ENCODE measurements around the gene BAIAP3. TPM values are rescaled to one million over a fixed set of nuclear protein-coding genes. Genes with fewer than 3 reads are reported as not detected.

Gene BAIAP3
- total and polyA plus RNA-seq, 10 of the 15 experiments (the other 5 are each of a cell fraction or from before 2014, with no cell fraction given), result 0.03 to 0.56 (median 0.17) TPM; not detected in 3

DNA sequence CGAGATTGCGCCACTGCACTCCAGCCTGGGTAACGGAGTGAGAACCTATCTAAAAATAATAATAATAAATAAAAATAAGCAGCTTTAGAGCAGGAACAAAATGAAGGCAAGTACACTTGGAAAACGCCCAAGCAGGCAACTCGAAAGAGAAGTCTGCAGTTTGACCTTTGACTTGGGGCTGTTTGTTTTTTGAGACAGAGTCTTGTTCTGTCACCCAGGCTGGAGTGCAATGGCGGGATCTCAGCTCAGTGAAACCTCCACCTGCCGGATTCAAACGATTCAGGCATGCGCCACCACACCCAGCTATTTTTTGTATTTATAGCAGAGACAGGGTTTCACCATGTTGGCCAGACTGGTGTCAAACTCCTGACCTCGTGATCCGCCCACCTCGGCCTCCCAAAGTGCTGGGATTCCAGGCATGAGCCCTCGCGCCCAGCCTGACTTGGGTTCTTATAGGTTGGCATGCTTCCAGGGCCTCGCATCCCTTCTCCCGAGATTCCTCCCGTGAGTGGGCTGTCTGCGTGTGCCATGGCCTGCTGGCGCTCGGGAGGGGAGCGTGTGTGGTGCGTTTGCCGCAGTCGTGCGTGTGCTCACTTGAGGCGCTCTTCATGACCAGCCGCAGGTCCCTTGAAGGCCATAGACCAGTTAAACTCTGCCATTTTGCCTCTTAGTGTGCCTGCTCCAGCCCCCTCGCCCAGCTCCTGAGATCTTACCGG is 42.4 kb upstream of the BAIAP3 start (continued):
- TF ChIP-seq, protein P1, sequence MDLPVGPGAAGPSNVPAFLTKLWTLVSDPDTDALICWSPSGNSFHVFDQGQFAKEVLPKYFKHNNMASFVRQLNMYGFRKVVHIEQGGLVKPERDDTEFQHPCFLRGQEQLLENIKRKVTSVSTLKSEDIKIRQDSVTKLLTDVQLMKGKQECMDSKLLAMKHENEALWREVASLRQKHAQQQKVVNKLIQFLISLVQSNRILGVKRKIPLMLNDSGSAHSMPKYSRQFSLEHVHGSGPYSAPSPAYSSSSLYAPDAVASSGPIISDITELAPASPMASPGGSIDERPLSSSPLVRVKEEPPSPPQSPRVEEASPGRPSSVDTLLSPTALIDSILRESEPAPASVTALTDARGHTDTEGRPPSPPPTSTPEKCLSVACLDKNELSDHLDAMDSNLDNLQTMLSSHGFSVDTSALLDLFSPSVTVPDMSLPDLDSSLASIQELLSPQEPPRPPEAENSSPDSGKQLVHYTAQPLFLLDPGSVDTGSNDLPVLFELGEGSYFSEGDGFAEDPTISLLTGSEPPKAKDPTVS (IDR thresholded peaks at IDR 0.05; ENCODE audit: low read depth, low read length), result no peak
- TF ChIP-seq, protein P2, sequence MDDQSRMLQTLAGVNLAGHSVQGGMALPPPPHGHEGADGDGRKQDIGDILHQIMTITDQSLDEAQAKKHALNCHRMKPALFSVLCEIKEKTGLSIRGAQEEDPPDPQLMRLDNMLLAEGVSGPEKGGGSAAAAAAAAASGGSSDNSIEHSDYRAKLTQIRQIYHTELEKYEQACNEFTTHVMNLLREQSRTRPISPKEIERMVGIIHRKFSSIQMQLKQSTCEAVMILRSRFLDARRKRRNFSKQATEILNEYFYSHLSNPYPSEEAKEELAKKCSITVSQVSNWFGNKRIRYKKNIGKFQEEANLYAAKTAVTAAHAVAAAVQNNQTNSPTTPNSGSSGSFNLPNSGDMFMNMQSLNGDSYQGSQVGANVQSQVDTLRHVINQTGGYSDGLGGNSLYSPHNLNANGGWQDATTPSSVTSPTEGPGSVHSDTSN (IDR thresholded peaks at IDR 0.05; ENCODE audit: insufficient replicate concordance, low read depth, low read length), result no peak
- TF ChIP-seq MXI1 (IDR thresholded peaks at IDR 0.05; ENCODE audit: low read depth, low read length) (no peak), POU2F2 (IDR thresholded peaks at IDR 0.05; ENCODE audit: borderline replicate concordance, low read depth, low read length) (no peak), HDAC2 (IDR thresholded peaks at IDR 0.05) (no peak), SMC3 (IDR thresholded peaks at IDR 0.05; ENCODE audit: borderline replicate concordance, low read length) (no peak), KAT2A (conservative IDR thresholded peaks at IDR 0.05; ENCODE audit: control insufficient read depth, low read depth, low read length) (no peak), IKZF1 (conservative IDR thresholded peaks at IDR 0.05) (no peak), SP1 (IDR thresholded peaks at IDR 0.05; ENCODE audit: low read depth, low read length) (no peak), MTA3 (IDR thresholded peaks at IDR 0.05; ENCODE audit: borderline replicate concordance, low read length) (no peak)

DNA sequence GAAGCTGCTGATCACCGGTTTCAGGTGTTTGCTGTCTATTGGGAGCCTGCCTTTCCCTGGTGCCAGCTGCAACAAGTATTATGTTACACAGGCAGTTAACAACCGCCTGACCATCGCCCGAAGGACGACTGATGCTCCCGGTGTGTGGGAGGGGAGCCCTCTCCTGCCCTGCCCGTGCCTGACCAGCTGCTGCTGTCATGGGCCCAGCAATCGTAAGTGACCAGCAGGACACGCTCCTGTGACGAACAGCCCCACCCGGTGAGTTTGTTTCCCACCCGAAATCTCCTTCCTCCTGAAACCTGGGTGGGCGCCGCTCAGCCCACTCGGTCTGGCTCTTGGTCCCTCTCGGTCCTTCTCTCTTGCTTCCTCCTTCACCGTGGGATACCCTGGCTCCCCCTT is 41.9 kb upstream of the BAIAP3 start:
- H3K4me3 ChIP-seq, result no peak overlapping the region
- H2AFZ ChIP-seq (ENCODE audit: control insufficient read depth, low read depth, low read length), result no peak overlapping the region
- BruUV-seq (replicated peaks), result no TSS peak
- no peak overlapping the region for H3K9ac ChIP-seq (ENCODE audit: control insufficient read depth, insufficient read depth, low read length)
- DNase-seq (ENCODE audit: low read depth, low spot score), result no peak
- in situ Hi-C loops (cut with MboI) (no loop called here), intact Hi-C loops (cut with micrococcal nuclease; ENCODE audit: unreplicated experiment) (no loop called here)
- H3K27me3 ChIP-seq (replicated peaks in 1 of 2; ENCODE audit: control insufficient read depth in 2 of 2, insufficient read depth in 2 of 2, low read length in 1 of 2), result no peaks in the 10 kb centered on the region; a peak in 2 of 4 replicates
- ATAC-seq, result no peak
- CTCF ChIA-PET, result interaction anchor here (2.0 kb wide), 1 partner anchor 9 kb away, joined by 7 read pairs; no protein-coding TSS in a partner anchor
- no peak overlapping the region for H3K27ac ChIP-seq (ENCODE audit: control insufficient read depth, insufficient read depth)
- WGBS (ENCODE audit: insufficient coverage, insufficient replicate concordance, low lambda C conversion rate, missing lambda C conversion rate), result 56% methylated on average over 12 of the region's 17 CpGs
- SMC1A ChIA-PET (ENCODE audit: uncharacterized antibody, unreplicated experiment), result no interaction called here
- H3K9me3 ChIP-seq (replicated peaks; ENCODE audit: control insufficient read depth, insufficient read depth, low read length), result no peaks in the 10 kb centered on the region
- no peaks in the 10 kb centered on the region for H3K4me1 ChIP-seq (ENCODE audit: control insufficient read depth, insufficient read depth, low read length)
- no peaks in the 10 kb centered on the region for H3K36me3 ChIP-seq (ENCODE audit: control insufficient read depth in 2 of 2, insufficient read depth in 2 of 2, low read length in 1 of 2)
- POLR2A ChIA-PET, result no interaction called here
- FAIRE-seq, result no peak
- no peak overlapping the region for H3K4me2 ChIP-seq (ENCODE audit: control insufficient read depth, insufficient read depth)
- no peaks in the 10 kb centered on the region for H4K20me1 ChIP-seq (ENCODE audit: control insufficient read depth, insufficient read depth)
- RAD21 ChIA-PET (ENCODE audit: unreplicated experiment), result no interaction called here
- no peaks in the 10 kb centered on the region for H3K79me2 ChIP-seq (ENCODE audit: control insufficient read depth, insufficient read depth, low read length)
- TF ChIP-seq ZNF207 (IDR thresholded peaks at IDR 0.05; ENCODE audit: borderline replicate concordance), result no peak
- TF ChIP-seq, protein P3, sequence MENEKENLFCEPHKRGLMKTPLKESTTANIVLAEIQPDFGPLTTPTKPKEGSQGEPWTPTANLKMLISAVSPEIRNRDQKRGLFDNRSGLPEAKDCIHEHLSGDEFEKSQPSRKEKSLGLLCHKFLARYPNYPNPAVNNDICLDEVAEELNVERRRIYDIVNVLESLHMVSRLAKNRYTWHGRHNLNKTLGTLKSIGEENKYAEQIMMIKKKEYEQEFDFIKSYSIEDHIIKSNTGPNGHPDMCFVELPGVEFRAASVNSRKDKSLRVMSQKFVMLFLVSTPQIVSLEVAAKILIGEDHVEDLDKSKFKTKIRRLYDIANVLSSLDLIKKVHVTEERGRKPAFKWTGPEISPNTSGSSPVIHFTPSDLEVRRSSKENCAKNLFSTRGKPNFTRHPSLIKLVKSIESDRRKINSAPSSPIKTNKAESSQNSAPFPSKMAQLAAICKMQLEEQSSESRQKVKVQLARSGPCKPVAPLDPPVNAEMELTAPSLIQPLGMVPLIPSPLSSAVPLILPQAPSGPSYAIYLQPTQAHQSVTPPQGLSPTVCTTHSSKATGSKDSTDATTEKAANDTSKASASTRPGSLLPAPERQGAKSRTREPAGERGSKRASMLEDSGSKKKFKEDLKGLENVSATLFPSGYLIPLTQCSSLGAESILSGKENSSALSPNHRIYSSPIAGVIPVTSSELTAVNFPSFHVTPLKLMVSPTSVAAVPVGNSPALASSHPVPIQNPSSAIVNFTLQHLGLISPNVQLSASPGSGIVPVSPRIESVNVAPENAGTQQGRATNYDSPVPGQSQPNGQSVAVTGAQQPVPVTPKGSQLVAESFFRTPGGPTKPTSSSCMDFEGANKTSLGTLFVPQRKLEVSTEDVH (IDR thresholded peaks at IDR 0.05; ENCODE audit: low read depth, partially characterized antibody), result no peak
- TF ChIP-seq, protein P4, sequence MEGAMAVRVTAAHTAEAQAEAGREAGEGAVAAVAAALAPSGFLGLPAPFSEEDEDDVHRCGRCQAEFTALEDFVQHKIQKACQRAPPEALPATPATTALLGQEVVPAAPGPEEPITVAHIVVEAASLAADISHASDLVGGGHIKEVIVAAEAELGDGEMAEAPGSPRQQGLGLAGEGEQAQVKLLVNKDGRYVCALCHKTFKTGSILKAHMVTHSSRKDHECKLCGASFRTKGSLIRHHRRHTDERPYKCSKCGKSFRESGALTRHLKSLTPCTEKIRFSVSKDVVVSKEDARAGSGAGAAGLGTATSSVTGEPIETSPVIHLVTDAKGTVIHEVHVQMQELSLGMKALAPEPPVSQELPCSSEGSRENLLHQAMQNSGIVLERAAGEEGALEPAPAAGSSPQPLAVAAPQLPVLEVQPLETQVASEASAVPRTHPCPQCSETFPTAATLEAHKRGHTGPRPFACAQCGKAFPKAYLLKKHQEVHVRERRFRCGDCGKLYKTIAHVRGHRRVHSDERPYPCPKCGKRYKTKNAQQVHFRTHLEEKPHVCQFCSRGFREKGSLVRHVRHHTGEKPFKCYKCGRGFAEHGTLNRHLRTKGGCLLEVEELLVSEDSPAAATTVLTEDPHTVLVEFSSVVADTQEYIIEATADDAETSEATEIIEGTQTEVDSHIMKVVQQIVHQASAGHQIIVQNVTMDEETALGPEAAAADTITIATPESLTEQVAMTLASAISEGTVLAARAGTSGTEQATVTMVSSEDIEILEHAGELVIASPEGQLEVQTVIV (IDR thresholded peaks at IDR 0.05; ENCODE audit: borderline replicate concordance, partially characterized antibody), result no peak
- no peak for TF ChIP-seq ZZZ3 (IDR thresholded peaks at IDR 0.05; ENCODE audit: control insufficient read depth, insufficient read length, low read depth)
- no peak for TF ChIP-seq SREBF1 (IDR thresholded peaks at IDR 0.05; ENCODE audit: low read length)
